Thyroid gland (tissue), 4 donors: ENCODE results near the gene ATP5F1C. TPM values are rescaled to one million over a fixed set of nuclear protein-coding genes. Genes with fewer than 3 reads are reported as not detected.
A peak's percentile ranks its signal among the peaks of the same experiment; 100 is the strongest.
"Not testable (repeated sequence)": the region's sequence is repeated elsewhere in the genome, so short reads cannot be mapped to it uniquely, and the experiment has no call there.

ENCODE experiments used
- DNase-seq, 2 donors: peaks; one replicate each; pipeline ENCODE4 v3.0.0-alpha.2; 2019
- H3K27ac ChIP-seq, 3 donors: fragments of 200-600 bp; sonication (generic); 1 replicate in 2 of 3; 2 replicates in 1 of 3; pipeline ENCODE4 v1.5.1; 2016 to 2019; ENCODE audit warnings: mild to moderate bottlenecking in 1 of 3, moderate library complexity in 1 of 3
- H3K27me3 ChIP-seq: fragments of 200-600 bp; sonication (generic); one replicate; pipeline ENCODE4 v1.5.1; 2019
- H3K36me3 ChIP-seq, 2 donors: fragments of 200-600 bp; sonication (generic); one replicate each; pipeline ENCODE4 v1.5.1; 2016 to 2019
- H3K4me1 ChIP-seq, 2 donors: fragments of 200-600 bp; sonication (generic); one replicate each; pipeline ENCODE4 v1.5.1; 2017 to 2019
- H3K4me3 ChIP-seq, 3 donors: fragments of 200-600 bp; sonication (generic); replicated peaks in 1 of 3; 1 replicate in 2 of 3; 2 replicates in 1 of 3; pipeline ENCODE4 v1.5.1; 2016; ENCODE audit warnings: mild to moderate bottlenecking in 1 of 3
- H3K9me3 ChIP-seq: fragments of 200-600 bp; sonication (generic); one replicate; pipeline ENCODE4 v1.5.1; 2017
- POLR2A ChIP-seq, 2 donors: fragments of 450-650 bp; IDR thresholded peaks; one replicate each; pipeline ENCODE4 v1.6.1; 2017; ENCODE audit warnings: antibody characterized with exemption in 2 of 2, mild to moderate bottlenecking in 2 of 2, moderate library complexity in 1 of 2
- WGBS, 2 donors: methylation state at CpG; one replicate each; pipeline ENCODE4 v1.1.5; 2017; 5-methylcytosine and 5-hydroxymethylcytosine counted together
- intact Hi-C: fragments of 100-400 bp; cut with DNase I; formaldehyde crosslinking; loops from one replicate; pipeline ENCODE4 v1.15.1; 2023
- total RNA-seq, 4 donors: library from RNA; depleted of rRNA; stranded (reverse); fragments of >200 nt; gene quantifications; one replicate each; pipeline ENCODE4 v1.2.3, GENCODE V29; 2016
- TF ChIP-seq, protein P1 (sequence below), 6 experiments: fragments of 200-600 bp in 3 of 6; fragments of 450-650 bp in 3 of 6; sonication (generic) in 3 of 6; IDR thresholded peaks; one replicate each; pipeline ENCODE4 v1.5.1; 2016 to 2019; ENCODE audit warnings: antibody characterized with exemption in 6 of 6, mild to moderate bottlenecking in 2 of 6, inconsistent platforms in 1 of 6, moderate library complexity in 1 of 6

The ATP5F1C gene
- 100 to 1,000 TPM; 279 to 417 (median 352) TPM for total RNA-seq

DNA sequence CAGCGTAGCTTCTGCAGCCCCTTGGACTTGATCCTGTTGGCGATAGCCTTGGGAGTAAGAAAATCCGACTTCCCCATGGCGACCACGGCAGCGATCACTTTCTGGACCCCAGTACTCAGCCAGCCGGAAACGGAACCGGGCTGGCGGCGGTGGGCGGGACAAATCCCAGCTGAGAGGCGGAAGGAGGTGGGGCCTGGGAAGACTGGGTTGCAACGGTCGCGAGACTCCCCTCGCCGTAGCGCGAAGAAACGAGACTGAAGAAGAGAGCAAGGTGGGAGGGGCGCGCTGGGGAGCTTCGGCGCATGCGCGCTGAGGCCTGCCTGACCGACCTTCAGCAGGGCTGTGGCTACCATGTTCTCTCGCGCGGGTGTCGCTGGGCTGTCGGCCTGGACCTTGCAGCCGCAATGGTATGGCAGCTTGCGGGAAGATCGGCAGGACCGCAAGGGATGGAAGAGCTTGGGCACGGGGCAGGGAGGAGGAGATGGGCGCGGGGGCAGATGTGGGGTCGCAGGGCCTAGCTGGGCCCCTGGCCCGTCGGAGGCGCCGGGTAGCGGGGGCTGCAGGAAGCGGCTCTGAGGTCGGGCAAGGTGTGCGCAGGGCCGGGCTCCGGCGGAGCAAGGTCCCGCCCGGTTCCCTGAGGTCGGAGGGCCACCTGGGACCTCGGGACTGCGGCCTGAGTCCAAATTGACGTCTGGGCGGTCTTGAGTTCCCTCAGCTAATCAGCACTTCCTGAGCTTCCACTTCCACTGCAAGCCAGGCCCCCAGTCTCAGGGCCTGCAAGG lies at the start of gene ATP5F1C, which contains the start of gene KIN:
Gene ATP5F1C (plus strand): TSS at position 321 of the 782 bp plus-strand sequence. CDS start 31 bp downstream, at position 352.
Gene KIN (minus strand): TSS at position 137 of the 782 bp plus-strand sequence. CDS start 60 bp downstream, at position 77.
- H3K27ac ChIP-seq = peak within 1 kb of the TSS; percentile 71 to 86 (median 78)
- TF ChIP-seq, protein P1, sequence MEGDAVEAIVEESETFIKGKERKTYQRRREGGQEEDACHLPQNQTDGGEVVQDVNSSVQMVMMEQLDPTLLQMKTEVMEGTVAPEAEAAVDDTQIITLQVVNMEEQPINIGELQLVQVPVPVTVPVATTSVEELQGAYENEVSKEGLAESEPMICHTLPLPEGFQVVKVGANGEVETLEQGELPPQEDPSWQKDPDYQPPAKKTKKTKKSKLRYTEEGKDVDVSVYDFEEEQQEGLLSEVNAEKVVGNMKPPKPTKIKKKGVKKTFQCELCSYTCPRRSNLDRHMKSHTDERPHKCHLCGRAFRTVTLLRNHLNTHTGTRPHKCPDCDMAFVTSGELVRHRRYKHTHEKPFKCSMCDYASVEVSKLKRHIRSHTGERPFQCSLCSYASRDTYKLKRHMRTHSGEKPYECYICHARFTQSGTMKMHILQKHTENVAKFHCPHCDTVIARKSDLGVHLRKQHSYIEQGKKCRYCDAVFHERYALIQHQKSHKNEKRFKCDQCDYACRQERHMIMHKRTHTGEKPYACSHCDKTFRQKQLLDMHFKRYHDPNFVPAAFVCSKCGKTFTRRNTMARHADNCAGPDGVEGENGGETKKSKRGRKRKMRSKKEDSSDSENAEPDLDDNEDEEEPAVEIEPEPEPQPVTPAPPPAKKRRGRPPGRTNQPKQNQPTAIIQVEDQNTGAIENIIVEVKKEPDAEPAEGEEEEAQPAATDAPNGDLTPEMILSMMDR (IDR thresholded peaks at IDR 0.05) = no peak
- TF ChIP-seq POLR2A (IDR thresholded peaks at IDR 0.05) = peak; percentile 82 to 95
- no peaks in the 10 kb centered on the region for H3K27me3 ChIP-seq
- H3K4me1 ChIP-seq = peaks cover 27 to 28% of the 10 kb centered on the region in 2 donors
- H3K36me3 ChIP-seq = no peaks in the 10 kb centered on the region
- H3K4me3 ChIP-seq = peak within 1 kb of the TSS; percentile 77 to 99 (median 86)
- intact Hi-C loops = no loop called here
- DNase-seq = peak; percentile 98
- 0% methylated on average over 30 to 48 of the region's 59 CpGs for WGBS, 2 donors
- no peaks in the 10 kb centered on the region for H3K9me3 ChIP-seq

DNA sequence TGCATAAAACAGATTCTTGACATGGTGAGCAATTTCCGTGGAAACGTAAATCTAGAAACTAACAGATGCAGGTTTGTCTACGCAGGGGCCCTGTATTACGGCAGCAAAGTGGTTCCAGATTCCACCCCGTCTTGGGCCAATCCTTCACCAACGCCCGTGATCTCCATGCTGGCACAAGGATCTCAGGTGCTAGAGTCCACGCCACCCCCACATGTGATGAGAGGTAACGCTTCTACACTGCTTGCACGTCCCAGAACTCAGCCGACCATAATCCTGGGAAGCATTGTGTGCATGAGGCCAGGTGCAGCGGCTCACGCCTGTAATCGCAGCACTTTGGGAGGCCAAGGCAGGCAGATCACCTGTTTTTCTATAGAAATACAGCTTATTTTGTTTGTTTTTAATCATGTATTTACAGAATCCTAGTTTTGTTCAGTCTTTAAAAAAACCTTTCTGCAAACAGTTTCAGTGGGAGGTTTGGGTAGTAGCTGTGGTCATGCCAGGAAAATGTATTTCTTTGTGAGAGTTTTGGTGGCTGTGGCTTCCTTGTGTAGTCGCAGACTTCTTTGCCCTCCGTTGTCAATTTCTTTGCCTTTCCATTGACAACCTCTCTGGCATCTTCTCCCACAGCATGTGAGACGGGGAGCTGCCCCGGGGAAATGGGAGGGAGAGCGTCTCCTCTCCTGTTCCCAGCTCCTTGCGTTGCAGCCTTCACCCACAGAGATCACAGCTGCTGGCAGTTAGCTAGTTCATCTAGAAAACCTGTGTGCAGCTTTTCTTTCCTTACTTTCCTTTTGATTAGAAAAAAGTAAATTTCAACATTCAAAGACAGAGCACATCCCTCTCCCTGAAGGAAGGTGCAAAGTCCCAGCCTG lies 49.2 kb upstream of the ATP5F1C start:
- Histone ChIP-seq H3K4me1 (no peaks in the 10 kb centered on the region), H3K4me3 (no peak overlapping the region), H3K36me3 (no peaks in the 10 kb centered on the region), H3K9me3 (no peaks in the 10 kb centered on the region), H3K27me3 (no peaks in the 10 kb centered on the region), H3K27ac (no peak overlapping the region)
- intact Hi-C loops = no loop called here
- 79 to 82% methylated on average over 20 of the region's 20 CpGs for WGBS, 2 donors
- TF ChIP-seq POLR2A (IDR thresholded peaks at IDR 0.05) = no peak
- TF ChIP-seq, protein P1 (IDR thresholded peaks at IDR 0.05) = no peak
- no peak for DNase-seq

DNA sequence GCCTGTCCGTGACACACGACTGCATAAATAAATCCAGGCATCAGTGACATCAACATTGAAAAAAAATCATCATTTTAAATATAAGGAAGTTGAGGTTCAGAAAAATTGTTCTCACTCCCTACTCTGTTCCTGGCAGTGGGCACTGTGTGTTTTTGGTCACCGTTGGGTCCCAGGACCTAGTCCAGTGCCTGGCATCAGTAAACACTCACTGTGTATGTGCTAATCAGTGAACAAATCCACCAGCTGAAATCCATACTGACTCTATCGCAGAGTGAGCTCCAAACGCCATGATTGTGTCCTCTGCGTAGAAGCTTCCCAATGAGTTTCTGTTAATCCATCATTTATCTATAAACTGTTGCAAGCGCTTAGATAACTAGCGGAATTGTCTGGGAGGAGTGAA lies 43.7 kb upstream of the ATP5F1C start:
- H3K9me3 ChIP-seq = no peaks in the 10 kb centered on the region
- H3K4me3 ChIP-seq = no peak overlapping the region
- no peaks in the 10 kb centered on the region for H3K27me3 ChIP-seq
- TF ChIP-seq, protein P1 (IDR thresholded peaks at IDR 0.05) = no peak
- TF ChIP-seq POLR2A (IDR thresholded peaks at IDR 0.05) = no peak
- H3K27ac ChIP-seq = no peak overlapping the region
- no peaks in the 10 kb centered on the region for H3K36me3 ChIP-seq
- DNase-seq = no peak
- intact Hi-C loops = no loop called here
- 89 to 92% methylated on average over 8 of the region's 8 CpGs for WGBS, 2 donors
- no peaks in the 10 kb centered on the region for H3K4me1 ChIP-seq

DNA sequence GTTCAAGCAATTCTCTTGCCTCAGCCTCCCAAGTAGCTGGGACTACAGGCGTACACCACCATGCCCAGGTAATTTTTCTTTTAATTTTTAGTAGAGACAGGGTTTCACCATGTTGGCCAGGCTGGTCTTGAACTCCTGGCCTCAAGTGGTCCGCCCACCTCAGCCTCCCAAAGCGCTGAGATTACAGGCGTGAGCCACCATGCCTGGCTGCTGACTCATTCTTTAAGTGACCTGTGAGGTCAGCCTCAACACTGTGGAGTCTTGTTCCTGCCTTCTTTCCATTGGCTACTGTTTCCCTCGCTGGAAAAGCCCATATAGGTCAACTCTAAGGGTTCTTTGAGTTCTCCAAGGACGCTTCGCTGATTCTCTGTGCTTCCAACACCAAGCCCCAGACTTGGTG lies 39.3 kb upstream of the ATP5F1C start:
- 78 to 95% methylated on average over 7 of the region's 7 CpGs for WGBS, 2 donors
- peaks cover 11 to 13% of the 10 kb centered on the region in 2 donors for H3K36me3 ChIP-seq
- H3K9me3 ChIP-seq, H3K27ac ChIP-seq, H3K27me3 ChIP-seq, H3K4me3 ChIP-seq, intact Hi-C loops, H3K4me1 ChIP-seq, DNase-seq: not testable (repeated sequence)

DNA sequence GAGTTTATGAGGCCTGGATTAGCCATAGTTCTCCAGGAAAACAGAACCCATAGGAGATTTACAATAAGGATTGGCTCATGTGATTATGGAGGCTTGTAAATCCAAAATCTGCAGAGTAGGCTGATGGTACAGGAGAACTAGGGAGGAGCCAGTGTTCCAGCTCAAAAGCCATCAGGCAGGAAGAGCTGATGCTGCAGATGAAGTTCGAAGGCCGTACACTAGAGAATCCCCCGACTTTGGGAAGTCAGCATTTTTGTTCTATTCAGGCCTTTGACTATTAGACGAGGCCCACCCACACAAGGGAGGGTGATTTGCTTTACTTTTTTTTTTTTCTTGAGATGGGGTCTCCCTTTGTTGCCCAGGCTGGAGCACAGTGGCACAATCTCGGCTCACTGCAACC lies 37.8 kb upstream of the ATP5F1C start:
- no peak for TF ChIP-seq POLR2A (IDR thresholded peaks at IDR 0.05)
- TF ChIP-seq, protein P1 (IDR thresholded peaks at IDR 0.05) = no peak
- H3K27me3 ChIP-seq = no peaks in the 10 kb centered on the region
- no peaks in the 10 kb centered on the region for H3K4me1 ChIP-seq
- H3K36me3 ChIP-seq = peaks cover 18 to 24% of the 10 kb centered on the region in 2 donors
- no peaks in the 10 kb centered on the region for H3K9me3 ChIP-seq
- no peak overlapping the region for H3K4me3 ChIP-seq
- DNase-seq = no peak
- WGBS, 2 donors = 91% methylated on average over 5 of the region's 5 CpGs
- H3K27ac ChIP-seq = no peak overlapping the region
- intact Hi-C loops = no loop called here
